Activated CD8-positive, alpha-beta T cell treated with anti-CD3 and anti-CD28 coated beads for 36 hours (primary cell): ENCODE measurements around the gene SF1. TPM values are rescaled to one million over a fixed set of nuclear protein-coding genes. Genes with fewer than 3 reads are reported as not detected.
A peak's percentile ranks its signal among the peaks of the same experiment; 100 is the strongest.

Experiments
- ATAC-seq: fragments of 200-7000 bp; cut with Tn5 transposase; one replicate; pipeline ENCODE4 v1.10.0; 2021; ENCODE audit warnings: mild to moderate bottlenecking, moderate library complexity
- CTCF ChIA-PET: fragments of 350-600 bp; sonication (Branson Sonifier 250); formaldehyde crosslinking; loops from one replicate; lab custom pipeline; 2021; ENCODE audit warnings: antibody characterized with exemption; lab: Charles Lee
- POLR2A ChIA-PET: fragments of 350-600 bp; sonication (Branson Sonifier 250); formaldehyde crosslinking; loops from one replicate; lab custom pipeline; 2021; ENCODE audit warnings: antibody characterized with exemption; lab: Charles Lee
- DNase-seq: peaks from one replicate; pipeline ENCODE4 v3.0.0-alpha.2; 2020
- H3K27ac Mint-ChIP-seq: one replicate; pipeline ENCODE4 v1.8.0; 2021; ENCODE audit warnings: mild to moderate bottlenecking, mixed read lengths
- H3K27me3 Mint-ChIP-seq: one replicate; pipeline ENCODE4 v1.8.0; 2021; ENCODE audit warnings: mixed read lengths
- H3K36me3 Mint-ChIP-seq: one replicate; pipeline ENCODE4 v1.8.0; 2021; ENCODE audit warnings: low read depth, mixed read lengths
- H3K4me1 Mint-ChIP-seq: one replicate; pipeline ENCODE4 v1.8.0; 2021; ENCODE audit warnings: low read depth, mixed read lengths
- H3K4me3 Mint-ChIP-seq: one replicate; pipeline ENCODE4 v1.8.0; 2021; ENCODE audit warnings: mild to moderate bottlenecking, moderate library complexity, mixed read lengths
- H3K9me3 Mint-ChIP-seq: one replicate; pipeline ENCODE4 v1.8.0; 2021; ENCODE audit warnings: mixed read lengths
- intact Hi-C: fragments of 100-400 bp; cut with micrococcal nuclease; formaldehyde crosslinking; loops from one replicate; pipeline ENCODE4 v1.10.0; 2022
- total RNA-seq, 2 experiments: library from RNA; stranded (reverse); gene quantifications; one replicate each; pipeline ENCODE4 v1.2.3, GENCODE V29; 2021
- TF ChIP-seq, protein P1 (sequence below): fragments of 200-600 bp; IDR thresholded peaks from one replicate; pipeline ENCODE4 v1.8.0; 2022; ENCODE audit warnings: antibody characterized with exemption, mild to moderate bottlenecking

The SF1 gene
- total RNA-seq, 2 experiments from 2014 or later: 325 to 342 TPM

DNA sequence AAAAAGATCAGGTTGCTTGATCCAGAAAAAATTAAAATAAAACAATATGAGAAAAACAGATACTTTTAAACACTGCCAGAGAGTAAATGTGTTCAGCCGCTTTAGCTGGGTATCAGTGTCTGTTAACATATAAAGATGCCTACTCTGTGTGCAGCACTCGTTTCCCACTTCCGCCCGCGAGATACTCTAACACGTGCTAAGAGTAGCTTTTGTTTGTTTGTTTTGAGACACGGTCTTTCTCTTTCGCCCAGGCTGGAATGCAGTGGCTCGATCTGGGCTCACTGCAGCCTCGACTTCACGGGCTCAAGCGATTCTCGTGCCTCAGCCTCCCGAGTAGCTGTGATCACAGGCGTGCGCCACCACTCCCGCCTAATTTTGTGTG, 32.5 kb upstream of the SF1 start:
- ATAC-seq: peak; percentile 48
- TF ChIP-seq, protein P1, sequence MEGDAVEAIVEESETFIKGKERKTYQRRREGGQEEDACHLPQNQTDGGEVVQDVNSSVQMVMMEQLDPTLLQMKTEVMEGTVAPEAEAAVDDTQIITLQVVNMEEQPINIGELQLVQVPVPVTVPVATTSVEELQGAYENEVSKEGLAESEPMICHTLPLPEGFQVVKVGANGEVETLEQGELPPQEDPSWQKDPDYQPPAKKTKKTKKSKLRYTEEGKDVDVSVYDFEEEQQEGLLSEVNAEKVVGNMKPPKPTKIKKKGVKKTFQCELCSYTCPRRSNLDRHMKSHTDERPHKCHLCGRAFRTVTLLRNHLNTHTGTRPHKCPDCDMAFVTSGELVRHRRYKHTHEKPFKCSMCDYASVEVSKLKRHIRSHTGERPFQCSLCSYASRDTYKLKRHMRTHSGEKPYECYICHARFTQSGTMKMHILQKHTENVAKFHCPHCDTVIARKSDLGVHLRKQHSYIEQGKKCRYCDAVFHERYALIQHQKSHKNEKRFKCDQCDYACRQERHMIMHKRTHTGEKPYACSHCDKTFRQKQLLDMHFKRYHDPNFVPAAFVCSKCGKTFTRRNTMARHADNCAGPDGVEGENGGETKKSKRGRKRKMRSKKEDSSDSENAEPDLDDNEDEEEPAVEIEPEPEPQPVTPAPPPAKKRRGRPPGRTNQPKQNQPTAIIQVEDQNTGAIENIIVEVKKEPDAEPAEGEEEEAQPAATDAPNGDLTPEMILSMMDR: no peak
- H3K36me3 Mint-ChIP-seq: peaks cover 10% of the 10 kb centered on the region
- ChIA-PET CTCF (interaction anchor here (0.8 to 1.5 kb wide), 7 partner anchors 33 to 122 kb away, joined by 3 to 6 read pairs (median 5); no protein-coding TSS in a partner anchor), POLR2A (interaction anchor here (0.8 to 1.9 kb wide), 6 partner anchors 8 to 688 kb away, joined by 3 to 8 read pairs (median 3); partner anchors contain the start of genes MALAT1, MAP4K2 and SF1)
- peak overlapping the region; percentile 95 for H3K4me3 Mint-ChIP-seq
- H3K9me3 Mint-ChIP-seq: no peaks in the 10 kb centered on the region
- peak overlapping the region; percentile 92 for H3K27ac Mint-ChIP-seq
- peak; percentile 72 for DNase-seq
- intact Hi-C loops: no loop called here
- H3K27me3 Mint-ChIP-seq: no peaks in the 10 kb centered on the region
- H3K4me1 Mint-ChIP-seq: peaks cover 24% of the 10 kb centered on the region

DNA sequence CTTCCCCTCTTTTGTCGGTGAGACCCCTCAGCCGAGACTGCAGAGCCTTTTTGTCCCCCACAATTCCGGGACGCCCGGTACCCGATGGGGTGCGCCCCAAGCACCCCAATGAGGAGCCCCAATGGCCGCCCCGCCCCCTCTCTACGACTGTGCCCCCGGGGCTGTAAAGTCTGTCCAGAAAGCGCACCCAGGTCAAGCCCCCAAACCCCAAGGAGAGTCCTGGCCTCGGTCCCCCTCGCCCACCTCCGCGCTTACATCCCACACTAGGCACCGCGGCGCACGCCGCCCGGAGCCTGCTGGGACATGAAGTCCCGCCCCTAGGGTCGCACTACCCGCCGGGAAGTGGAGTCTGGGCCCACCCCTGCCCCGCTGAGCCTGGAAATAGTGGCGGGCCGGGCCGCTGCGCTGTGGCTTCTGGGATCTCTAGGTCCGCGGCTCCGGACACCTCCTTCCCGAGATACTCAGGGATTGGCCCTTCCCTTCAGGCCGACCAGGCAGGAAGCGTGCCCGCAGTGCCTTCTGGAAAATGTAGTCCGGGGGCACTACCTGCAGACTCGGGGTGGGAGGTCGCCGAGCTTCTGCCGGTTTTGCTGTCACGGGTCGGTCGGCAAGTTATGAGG, 32.0 kb upstream of the SF1 start, which contains the start of gene MEN1:
TSS of gene MEN1 (minus strand) at position 281 of the 620 bp plus-strand sequence. CDS start 442 bp downstream, outside the sequence.
- no peaks in the 10 kb centered on the region for H3K27me3 Mint-ChIP-seq
- DNase-seq (peak; percentile 93), ATAC-seq (peak; percentile 95)
- intact Hi-C loops: no loop called here
- POLR2A ChIA-PET: interaction anchor here (0.8 to 1.9 kb wide), 7 partner anchors 8 to 689 kb away, joined by 3 to 8 read pairs (median 3); partner anchors contain the start of genes ARL2, MALAT1, MAP4K2 and SF1
- peak within 1 kb of the TSS; percentile 95 for H3K4me3 Mint-ChIP-seq
- H3K36me3 Mint-ChIP-seq: peaks cover 14% of the 10 kb centered on the region
- TF ChIP-seq, protein P1: no peak
- peaks cover 24% of the 10 kb centered on the region for H3K4me1 Mint-ChIP-seq
- H3K9me3 Mint-ChIP-seq: no peaks in the 10 kb centered on the region
- H3K27ac Mint-ChIP-seq: peak within 1 kb of the TSS; percentile 92
- CTCF ChIA-PET: interaction anchor here (0.5 to 1.5 kb wide), 8 partner anchors 34 to 1075 kb away, joined by 3 to 6 read pairs (median 4); no protein-coding TSS in a partner anchor

DNA sequence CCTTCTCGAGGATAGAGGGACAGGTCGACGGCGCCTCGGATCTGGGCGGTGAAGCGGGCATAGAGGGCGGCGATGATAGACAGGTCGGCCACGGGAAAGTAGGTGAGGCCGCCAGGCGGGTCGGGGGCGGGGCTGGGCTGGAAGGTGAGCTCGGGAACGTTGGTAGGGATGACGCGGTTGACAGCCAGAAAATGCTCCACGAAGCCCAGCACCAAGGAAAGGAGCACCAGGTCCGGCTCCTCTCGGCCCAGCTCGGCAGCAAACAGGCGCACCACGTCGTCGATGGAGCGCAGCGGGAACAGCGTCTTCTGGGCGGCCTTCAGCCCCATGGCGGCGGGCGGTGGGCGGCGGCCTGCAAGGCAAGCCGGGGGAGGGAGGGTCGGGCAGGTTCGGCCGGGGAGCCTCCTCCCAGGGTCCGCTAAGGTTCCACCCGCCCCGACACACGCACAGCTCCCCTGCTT, 31.5 kb upstream of the SF1 start:
- intact Hi-C loops: no loop called here
- peak overlapping the region; percentile 95 for H3K4me3 Mint-ChIP-seq
- CTCF ChIA-PET: interaction anchor here (0.7 to 1.5 kb wide), 3 partner anchors 34 to 121 kb away, joined by 3 to 5 read pairs (median 4); partner anchors contain the start of gene CDC42BPG
- POLR2A ChIA-PET: interaction anchor here (0.6 to 1.9 kb wide), 4 partner anchors 31 to 205 kb away, joined by 4 to 8 read pairs (median 4); partner anchors contain the start of genes ARL2 and SF1
- H3K36me3 Mint-ChIP-seq: peaks cover 14% of the 10 kb centered on the region
- H3K27me3 Mint-ChIP-seq: no peaks in the 10 kb centered on the region
- peak; percentile 11 for ATAC-seq
- H3K27ac Mint-ChIP-seq: peak overlapping the region; percentile 92
- TF ChIP-seq, protein P1: no peak
- DNase-seq: peak; percentile 45
- no peaks in the 10 kb centered on the region for H3K9me3 Mint-ChIP-seq
- peaks cover 24% of the 10 kb centered on the region for H3K4me1 Mint-ChIP-seq

DNA sequence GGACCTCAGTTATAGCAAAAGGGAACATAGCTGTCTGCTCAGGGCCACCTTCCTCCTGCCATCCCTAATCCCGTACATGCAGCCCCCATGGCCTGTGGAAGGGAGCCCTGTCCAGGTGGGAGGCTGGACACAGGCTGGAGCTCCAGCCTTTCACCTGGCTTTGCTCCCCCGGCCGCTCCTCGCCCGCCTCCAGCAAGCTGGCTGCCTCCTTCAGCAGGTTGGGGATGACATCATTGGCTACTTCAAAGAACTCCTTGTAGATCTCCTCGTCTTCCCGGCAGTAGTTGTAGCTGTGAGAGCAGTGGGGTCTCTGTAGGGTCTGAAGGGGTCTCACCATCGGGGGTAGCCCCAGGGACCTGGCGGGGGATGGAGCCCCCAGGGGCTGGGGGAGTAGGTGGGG, 27.1 kb upstream of the SF1 start:
- Mint-ChIP-seq H3K36me3 (peaks cover 14% of the 10 kb centered on the region), H3K27me3 (no peaks in the 10 kb centered on the region), H3K27ac (no peak overlapping the region), H3K4me1 (peaks cover 43% of the 10 kb centered on the region), H3K4me3 (no peak overlapping the region), H3K9me3 (no peaks in the 10 kb centered on the region)
- no peak for ATAC-seq
- intact Hi-C loops: no loop called here
- TF ChIP-seq, protein P1: no peak
- ChIA-PET CTCF (no interaction called here), POLR2A (interaction anchor here (0.9 kb wide), 1 partner anchor 70 kb away, joined by 3 read pairs; no protein-coding TSS in a partner anchor)
- no peak for DNase-seq
